Body of pancreas (tissue), 4 donors: ENCODE measurements around the gene TOP3A. TPM values are rescaled to one million over a fixed set of nuclear protein-coding genes. Genes with fewer than 3 reads are reported as not detected.

Experiments used
- ATAC-seq: fragments of 150-250 bp; one replicate; pipeline ENCODE4 v1.9.1; 2016
- DNase-seq, 4 donors: peaks; one replicate each; pipeline ENCODE4 v3.0.0-alpha.2; 2019
- H3K27ac ChIP-seq, 4 donors: fragments of 200-600 bp; sonication (generic); 1 replicate in 3 of 4; 2 replicates in 1 of 4; pipeline versions ENCODE4 v1.5.1 to v1.6.1; 2016 to 2019; ENCODE audit warnings: mild to moderate bottlenecking in 1 of 4, mixed read lengths in 1 of 4, moderate library complexity in 1 of 4
- H3K27me3 ChIP-seq, 2 donors: fragments of 200-600 bp; sonication (generic); one replicate each; pipeline ENCODE4 v1.6.0; 2016; ENCODE audit warnings: mild to moderate bottlenecking in 1 of 2
- H3K36me3 ChIP-seq, 2 donors: fragments of 200-600 bp; sonication (generic); replicated peaks in 1 of 2; 2 replicates each; pipeline ENCODE4 v1.5.1; 2016; ENCODE audit warnings: low read depth in 2 of 2; ENCODE audit not compliant: insufficient read depth in 1 of 2
- H3K4me1 ChIP-seq: fragments of 200-600 bp; sonication (generic); one replicate; pipeline ENCODE4 v1.6.0; 2016
- H3K4me3 ChIP-seq, 2 donors: fragments of 200-600 bp; sonication (generic); 1 replicate in 1 of 2; 2 replicates in 1 of 2; pipeline ENCODE4 v1.5.1; 2016 to 2019
- H3K9me3 ChIP-seq, 3 donors: fragments of 200-600 bp; sonication (generic); 1 replicate in 2 of 3; 2 replicates in 1 of 3; pipeline ENCODE4 v1.5.1; 2016
- CTCF ChIP-seq, 7 experiments: fragments of 450-650 bp in 4 of 7; fragments of 200-600 bp in 3 of 7; sonication (generic) in 3 of 7; IDR thresholded peaks; one replicate each; pipeline ENCODE4 v1.5.1; 2016 to 2019; ENCODE audit warnings: antibody characterized with exemption in 7 of 7
- POLR2A ChIP-seq, 3 donors: fragments of 450-650 bp; IDR thresholded peaks; one replicate each; pipeline ENCODE4 v1.6.1; 2016; ENCODE audit warnings: antibody characterized with exemption in 3 of 3, mild to moderate bottlenecking in 2 of 3
- WGBS, 2 donors: methylation state at CpG; one replicate each; pipeline ENCODE4 v1.1.5; 2017; 5-methylcytosine and 5-hydroxymethylcytosine counted together
- intact Hi-C: fragments of 100-400 bp; cut with DNase I; formaldehyde crosslinking; loops from one replicate; pipeline ENCODE4 v1.15.1; 2023
- total RNA-seq, 2 donors: library from RNA; depleted of rRNA; stranded (reverse); fragments of >200 nt; gene quantifications; one replicate each; pipeline ENCODE4 v1.1.0, GENCODE V29; 2016

TOP3A gene
- total RNA-seq, 2 donors from 2014 or later = 13.2 to 22.3 TPM

- Histone ChIP-seq H3K27me3 (no peaks in the 10 kb centered on the region), H3K4me1 (no peaks in the 10 kb centered on the region), H3K36me3 (no peaks in the 10 kb centered on the region), H3K4me3 (no peak overlapping the region), H3K27ac (no peak overlapping the region), H3K9me3 (no peaks in the 10 kb centered on the region)
- DNase-seq = no peak
- no peak for ATAC-seq
- TF ChIP-seq CTCF (IDR thresholded peaks at IDR 0.05) (no peak), POLR2A (IDR thresholded peaks at IDR 0.05) (no peak)
- intact Hi-C loops = no loop called here
- 88% methylated on average over 20 of the region's 20 CpGs; no CpG with 5 or more reads in 1 of the 2 donors for WGBS, 2 donors
These were observed 77.3 kb downstream of the TOP3A start for GRCh38 chr17:18237461-18237860.

- intact Hi-C loops = no loop called here
- Histone ChIP-seq H3K36me3 (no peaks in the 10 kb centered on the region), H3K9me3 (no peaks in the 10 kb centered on the region), H3K27ac (no peak overlapping the region), H3K4me1 (no peaks in the 10 kb centered on the region), H3K4me3 (no peak overlapping the region), H3K27me3 (no peaks in the 10 kb centered on the region)
- WGBS, 2 donors = 84 to 90% methylated on average over 14 to 18 of the region's 18 CpGs
- no peak for DNase-seq
- TF ChIP-seq CTCF (IDR thresholded peaks at IDR 0.05) (no peak), POLR2A (IDR thresholded peaks at IDR 0.05) (no peak)
- no peak for ATAC-seq
These were observed 78.3 kb downstream of the TOP3A start for GRCh38 chr17:18236494-18236893.

- Histone ChIP-seq H3K36me3 (no peaks in the 10 kb centered on the region), H3K27me3 (no peaks in the 10 kb centered on the region), H3K4me3 (no peak overlapping the region), H3K27ac (no peak overlapping the region), H3K9me3 (no peaks in the 10 kb centered on the region), H3K4me1 (no peaks in the 10 kb centered on the region)
- WGBS, 2 donors = 80 to 87% methylated on average over 13 to 14 of the region's 14 CpGs
- DNase-seq = no peak
- TF ChIP-seq POLR2A (IDR thresholded peaks at IDR 0.05) (no peak), CTCF (IDR thresholded peaks at IDR 0.05) (no peak)
- ATAC-seq = no peak
- intact Hi-C loops = no loop called here
These were observed 79.0 kb downstream of the TOP3A start for GRCh38 chr17:18235743-18236256.

- intact Hi-C loops = no loop called here
- DNase-seq (no peak), ATAC-seq (no peak)
- Histone ChIP-seq H3K4me3 (no peak overlapping the region), H3K36me3 (no peaks in the 10 kb centered on the region), H3K27me3 (no peaks in the 10 kb centered on the region), H3K4me1 (no peaks in the 10 kb centered on the region), H3K9me3 (no peaks in the 10 kb centered on the region), H3K27ac (no peak overlapping the region)
- TF ChIP-seq POLR2A (IDR thresholded peaks at IDR 0.05) (no peak), CTCF (IDR thresholded peaks at IDR 0.05) (no peak)
- WGBS, 2 donors = 95% methylated on average over 11 to 22 of the region's 22 CpGs
These were observed 79.9 kb downstream of the TOP3A start for GRCh38 chr17:18234853-18235380.
